ENCODE measurements around the gene LYPD4. TPM values are rescaled to one million over a fixed set of nuclear protein-coding genes. Genes with fewer than 3 reads are reported as not detected.
A peak's percentile ranks its signal among the peaks of the same experiment; 100 is the strongest.

The LYPD4 gene
- total and polyA plus RNA-seq, 12 donors, result not detected

DNA sequence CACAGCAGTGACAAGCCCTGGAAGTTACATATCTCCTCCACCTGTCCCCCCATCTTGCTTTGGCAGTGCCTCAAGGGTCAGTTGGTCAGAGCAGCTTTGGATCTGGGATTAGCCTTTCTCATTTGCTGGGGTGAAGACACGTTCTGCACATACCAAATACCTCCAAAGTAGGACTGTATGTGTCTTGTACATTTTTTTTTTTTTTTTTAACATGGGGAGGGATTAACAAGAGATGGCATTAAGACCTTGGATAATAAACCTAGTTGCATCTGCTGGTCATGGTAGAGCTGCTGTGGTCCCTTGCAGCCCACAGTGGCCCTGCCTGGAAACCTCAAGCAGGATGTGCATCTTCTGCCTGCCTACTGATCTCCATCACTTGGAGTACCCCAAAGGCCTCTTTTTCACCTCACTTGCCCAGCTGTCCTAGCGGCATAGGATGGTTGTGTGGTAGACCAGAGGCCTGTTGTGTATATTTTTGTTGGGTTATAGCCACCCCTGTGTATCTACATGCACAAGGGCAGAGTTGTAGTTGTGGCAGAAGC lies 18.0 kb upstream of the LYPD4 start:
- Histone ChIP-seq H3K27me3 (no peaks in the 10 kb centered on the region), H3K9me3 (no peaks in the 10 kb centered on the region), H3K4me3 (peak overlapping the region in 4 of 10 donors; percentile 0 to 76 (median 4)), H3K36me3 (peaks cover 0 to 68% (median 30%) of the 10 kb centered on the region in 9 donors), H3K27ac (peak overlapping the region in 1 of 10 donors; percentile 94), H3K4me1 (peaks cover 7 to 60% (median 43%) of the 10 kb centered on the region in 9 donors)
- no peak for DNase-seq
- TF ChIP-seq, protein P1, sequence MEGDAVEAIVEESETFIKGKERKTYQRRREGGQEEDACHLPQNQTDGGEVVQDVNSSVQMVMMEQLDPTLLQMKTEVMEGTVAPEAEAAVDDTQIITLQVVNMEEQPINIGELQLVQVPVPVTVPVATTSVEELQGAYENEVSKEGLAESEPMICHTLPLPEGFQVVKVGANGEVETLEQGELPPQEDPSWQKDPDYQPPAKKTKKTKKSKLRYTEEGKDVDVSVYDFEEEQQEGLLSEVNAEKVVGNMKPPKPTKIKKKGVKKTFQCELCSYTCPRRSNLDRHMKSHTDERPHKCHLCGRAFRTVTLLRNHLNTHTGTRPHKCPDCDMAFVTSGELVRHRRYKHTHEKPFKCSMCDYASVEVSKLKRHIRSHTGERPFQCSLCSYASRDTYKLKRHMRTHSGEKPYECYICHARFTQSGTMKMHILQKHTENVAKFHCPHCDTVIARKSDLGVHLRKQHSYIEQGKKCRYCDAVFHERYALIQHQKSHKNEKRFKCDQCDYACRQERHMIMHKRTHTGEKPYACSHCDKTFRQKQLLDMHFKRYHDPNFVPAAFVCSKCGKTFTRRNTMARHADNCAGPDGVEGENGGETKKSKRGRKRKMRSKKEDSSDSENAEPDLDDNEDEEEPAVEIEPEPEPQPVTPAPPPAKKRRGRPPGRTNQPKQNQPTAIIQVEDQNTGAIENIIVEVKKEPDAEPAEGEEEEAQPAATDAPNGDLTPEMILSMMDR (IDR thresholded peaks at IDR 0.05), result no peak
- intact Hi-C loops (cut with DNase I), result loop anchor here in 3 of 10 donors (5.0 kb wide), 1 partner anchor 95 kb away; the partner anchor contains the start of gene RABAC1 (in 3 of the 3)
- ATAC-seq, result no peak
- 75 to 84% methylated on average over 2 of the region's 2 CpGs for WGBS, 2 donors

GRCh38 chr19:41861846-41862245 lies 17.4 kb upstream of the LYPD4 start:
- peaks cover 7 to 60% (median 38%) of the 10 kb centered on the region in 9 donors for H3K4me1 ChIP-seq
- peak overlapping the region in 6 of 10 donors; percentile 71 to 98 (median 90) for H3K4me3 ChIP-seq
- DNase-seq (no peak), ATAC-seq (no peak)
- intact Hi-C loops (cut with DNase I), result loop anchor here in 5 of 10 donors (2.0 to 5.0 kb wide), 2 partner anchors 21 to 95 kb away; partner anchors contain the start of genes RABAC1 (in 3 of the 5) and ARHGEF1 (in 2 of the 5)
- no peaks in the 10 kb centered on the region for H3K27me3 ChIP-seq
- TF ChIP-seq, protein P1 (IDR thresholded peaks at IDR 0.05), result no peak
- H3K9me3 ChIP-seq, result no peaks in the 10 kb centered on the region
- H3K36me3 ChIP-seq, result peaks cover 0 to 61% (median 30%) of the 10 kb centered on the region in 9 donors
- peak overlapping the region in 1 of 10 donors; percentile 94 for H3K27ac ChIP-seq
- WGBS, 2 donors, result 73 to 86% methylated on average over 9 of the region's 9 CpGs

DNA sequence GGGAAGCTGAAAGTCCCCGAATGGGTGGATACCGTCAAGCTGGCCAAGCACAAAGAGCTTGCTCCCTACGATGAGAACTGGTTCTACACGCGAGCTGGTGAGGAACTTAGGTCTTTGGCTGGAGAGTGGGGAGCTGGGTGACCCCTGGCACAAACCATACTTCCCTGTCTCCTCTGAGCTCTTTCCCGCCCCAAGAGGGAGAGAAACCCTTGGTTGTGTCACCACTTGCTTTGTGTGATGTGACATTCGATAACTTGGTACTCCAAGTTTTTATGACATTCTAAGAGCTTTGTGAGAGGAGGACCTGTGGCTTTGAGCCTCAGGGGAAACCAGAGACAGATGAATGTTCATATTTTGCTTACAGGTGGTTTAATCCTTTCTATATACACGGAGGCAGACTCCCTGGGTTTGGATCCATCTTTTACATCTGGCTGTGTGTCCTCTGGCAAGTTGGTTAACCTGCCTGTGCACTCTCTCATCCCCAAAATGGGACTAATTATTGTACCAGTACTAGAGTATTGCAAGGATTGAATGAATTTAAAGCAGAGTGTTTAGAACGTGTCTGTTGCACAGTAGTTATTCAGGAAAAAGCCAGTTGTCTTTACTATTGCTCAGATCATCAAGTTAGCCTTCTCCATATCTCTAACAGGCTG lies 16.8 kb upstream of the LYPD4 start:
- 38 to 43% methylated on average over 9 of the region's 9 CpGs for WGBS, 2 donors
- Histone ChIP-seq H3K4me3 (peak overlapping the region; percentile 48 to 98 (median 82)), H3K27me3 (no peaks in the 10 kb centered on the region), H3K9me3 (no peaks in the 10 kb centered on the region), H3K4me1 (peaks cover 7 to 54% (median 32%) of the 10 kb centered on the region in 9 donors), H3K36me3 (peaks cover 0 to 55% (median 30%) of the 10 kb centered on the region in 9 donors), H3K27ac (peak overlapping the region in 8 of 10 donors; percentile 87 to 99 (median 94))
- ATAC-seq (no peak), DNase-seq (no peak)
- intact Hi-C loops (cut with DNase I), result loop anchor here in 5 of 10 donors (2.0 to 5.0 kb wide), 2 partner anchors 22 to 96 kb away; partner anchors contain the start of genes RABAC1 (in 3 of the 5) and ARHGEF1 (in 2 of the 5)
- TF ChIP-seq, protein P1 (IDR thresholded peaks at IDR 0.05), result no peak

DNA sequence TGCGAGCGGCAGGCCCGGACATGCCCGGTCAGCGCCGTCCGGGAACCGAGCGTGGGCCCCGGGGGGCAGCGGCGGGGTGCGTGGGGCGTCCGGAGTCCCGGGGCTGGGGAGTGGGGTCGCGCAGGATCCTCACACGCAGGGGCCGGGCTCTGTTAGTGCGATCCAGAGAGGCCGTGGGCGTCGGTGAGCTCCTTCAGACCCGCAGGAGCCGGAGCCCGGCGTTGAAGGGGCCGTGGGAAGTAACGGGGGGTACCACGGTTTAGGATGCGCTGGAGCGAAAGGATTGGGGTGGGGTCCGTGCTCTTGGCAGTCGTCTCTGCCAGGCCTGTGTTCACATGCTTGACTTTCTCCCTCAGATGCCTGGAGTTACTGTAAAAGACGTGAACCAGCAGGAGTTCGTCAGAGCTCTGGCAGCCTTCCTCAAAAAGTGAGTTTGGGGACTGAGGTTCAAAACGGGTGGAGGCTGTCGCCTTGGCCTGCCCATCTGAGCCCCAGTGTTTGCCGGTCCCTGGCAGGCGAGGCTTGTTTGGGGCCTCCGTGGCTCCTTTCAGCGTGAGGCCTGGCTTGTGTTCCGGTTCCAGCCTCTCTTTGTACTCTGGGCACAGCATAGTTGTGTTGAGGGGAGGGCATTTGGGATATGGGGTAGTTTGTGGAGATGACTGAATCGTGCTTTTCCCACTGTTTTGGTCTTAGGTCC lies 16.1 kb upstream of the LYPD4 start:
- peaks cover 7 to 51% (median 30%) of the 10 kb centered on the region in 9 donors for H3K4me1 ChIP-seq
- peaks cover 0 to 3% (median 0%) of the 10 kb centered on the region in 7 donors for H3K27me3 ChIP-seq
- DNase-seq (no peak), ATAC-seq (no peak)
- peak overlapping the region; percentile 48 to 98 (median 82) for H3K4me3 ChIP-seq
- H3K27ac ChIP-seq, result peak overlapping the region; percentile 87 to 99 (median 96)
- H3K9me3 ChIP-seq, result no peaks in the 10 kb centered on the region
- intact Hi-C loops (cut with DNase I), result loop anchor here in 6 of 10 donors (1.0 to 5.0 kb wide), 3 partner anchors 22 to 97 kb away; partner anchors contain the start of genes ARHGEF1 (in 3 of the 6) and RABAC1 (in 3 of the 6)
- H3K36me3 ChIP-seq, result peaks cover 0 to 48% (median 30%) of the 10 kb centered on the region in 9 donors
- 1% methylated on average over 40 to 45 of the region's 45 CpGs for WGBS, 2 donors
- TF ChIP-seq, protein P1 (IDR thresholded peaks at IDR 0.05), result no peak
